Measurements from ENCODE around the gene SLC2A10.

SLC2A10 gene

GRCh38 chr20:46735436-46735835, 26.0 kb downstream of the SLC2A10 start:
- no peak for DNase-seq (ENCODE audit: low read depth in 2 of 2)

GRCh38 chr20:46739431-46740213, 30.2 kb downstream of the SLC2A10 start:
- DNase-seq (ENCODE audit: low read depth in 2 of 2): no peak

DNA sequence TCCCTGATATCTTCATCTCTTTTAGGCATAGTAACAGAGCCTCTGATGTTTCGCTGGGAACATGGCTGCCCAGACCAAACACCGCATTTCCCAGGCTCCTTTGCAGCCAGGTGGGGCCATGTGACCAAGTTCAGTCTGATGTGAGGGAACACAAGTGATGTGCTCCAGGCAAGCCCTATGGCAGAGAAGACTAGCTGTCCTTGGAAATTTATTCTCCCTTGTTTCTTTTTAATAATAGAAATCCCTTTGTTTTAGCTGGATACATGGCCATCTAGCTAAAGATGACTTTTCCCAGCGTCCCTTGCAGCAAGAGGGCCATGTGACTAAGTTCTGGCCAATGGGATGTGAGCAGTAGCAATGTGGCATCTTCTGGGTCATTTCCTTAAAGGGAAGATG, 30.8 kb downstream of the SLC2A10 start:
- no peak for DNase-seq (ENCODE audit: low read depth in 2 of 2)

GRCh38 chr20:46741924-46742668, 32.6 kb downstream of the SLC2A10 start:
- no peak for DNase-seq (ENCODE audit: low read depth in 2 of 2)

GRCh38 chr20:46742669-46743045, 33.2 kb downstream of the SLC2A10 start:
- no peak for DNase-seq (ENCODE audit: low read depth in 2 of 2)

- no peak for DNase-seq (ENCODE audit: low read depth in 2 of 2)
Observed at GRCh38 chr20:46743088-46743487, 33.6 kb downstream of the SLC2A10 start.

- no peak for DNase-seq (ENCODE audit: low read depth in 2 of 2)
Observed at GRCh38 chr20:46746956-46747526, 37.6 kb downstream of the SLC2A10 start.

GRCh38 chr20:46749147-46749546, 39.7 kb downstream of the SLC2A10 start:
- DNase-seq (ENCODE audit: low read depth in 2 of 2): no peak

DNA sequence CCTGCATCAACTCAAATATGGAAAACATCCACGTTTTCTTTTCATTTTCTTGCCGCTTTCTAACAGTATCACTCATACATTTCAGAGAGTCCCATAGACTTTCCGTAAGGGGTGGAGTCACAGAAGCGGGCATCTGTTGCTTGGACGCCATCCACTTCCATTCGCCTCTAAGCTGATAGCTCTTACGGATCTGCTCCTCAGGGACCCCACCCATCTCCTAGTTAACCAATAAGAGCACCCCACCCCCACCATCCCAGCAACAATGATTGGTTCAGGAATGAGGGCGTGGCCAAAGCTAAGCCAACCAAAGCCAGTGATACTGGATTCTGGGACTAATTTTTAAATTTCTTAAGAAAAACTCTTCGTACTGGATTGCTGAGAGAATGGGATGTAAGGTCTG, 42.4 kb downstream of the SLC2A10 start:
- no peak for DNase-seq (ENCODE audit: low read depth in 2 of 2)

- peak; percentile 34 to 56 for DNase-seq (ENCODE audit: low read depth in 2 of 2)
Observed at GRCh38 chr20:46752728-46753127, 43.3 kb downstream of the SLC2A10 start.

GRCh38 chr20:46755483-46756413, 46.3 kb downstream of the SLC2A10 start:
- DNase-seq (ENCODE audit: low read depth in 2 of 2): no peak

- DNase-seq (ENCODE audit: low read depth in 2 of 2): no peak
Observed at GRCh38 chr20:46756419-46756818, 47.0 kb downstream of the SLC2A10 start.

DNA sequence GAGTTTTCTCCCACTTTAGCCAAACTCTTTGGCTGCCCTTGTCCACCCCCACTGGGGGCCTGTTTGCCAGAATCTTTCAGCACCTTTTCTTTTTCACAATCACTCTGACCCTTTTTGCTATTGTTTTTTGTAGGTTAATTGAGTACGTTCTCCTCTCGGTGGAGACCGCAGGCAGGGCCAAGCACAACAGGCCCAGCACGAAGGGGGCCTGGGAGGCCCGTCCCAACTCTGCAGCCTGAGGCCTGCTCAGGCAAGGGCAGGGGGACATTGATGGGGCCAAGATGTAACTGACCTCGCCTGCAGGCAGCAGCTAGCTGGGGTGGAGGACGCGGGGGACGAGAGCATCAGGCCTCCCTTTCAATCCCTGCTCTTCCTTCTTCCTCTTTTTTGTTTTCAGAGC, 47.7 kb downstream of the SLC2A10 start:
- DNase-seq (ENCODE audit: low read depth in 2 of 2): no peak

- DNase-seq (ENCODE audit: low read depth in 2 of 2): peak; percentile 37 to 43
Observed at GRCh38 chr20:46757754-46758678, 48.6 kb downstream of the SLC2A10 start.

DNA sequence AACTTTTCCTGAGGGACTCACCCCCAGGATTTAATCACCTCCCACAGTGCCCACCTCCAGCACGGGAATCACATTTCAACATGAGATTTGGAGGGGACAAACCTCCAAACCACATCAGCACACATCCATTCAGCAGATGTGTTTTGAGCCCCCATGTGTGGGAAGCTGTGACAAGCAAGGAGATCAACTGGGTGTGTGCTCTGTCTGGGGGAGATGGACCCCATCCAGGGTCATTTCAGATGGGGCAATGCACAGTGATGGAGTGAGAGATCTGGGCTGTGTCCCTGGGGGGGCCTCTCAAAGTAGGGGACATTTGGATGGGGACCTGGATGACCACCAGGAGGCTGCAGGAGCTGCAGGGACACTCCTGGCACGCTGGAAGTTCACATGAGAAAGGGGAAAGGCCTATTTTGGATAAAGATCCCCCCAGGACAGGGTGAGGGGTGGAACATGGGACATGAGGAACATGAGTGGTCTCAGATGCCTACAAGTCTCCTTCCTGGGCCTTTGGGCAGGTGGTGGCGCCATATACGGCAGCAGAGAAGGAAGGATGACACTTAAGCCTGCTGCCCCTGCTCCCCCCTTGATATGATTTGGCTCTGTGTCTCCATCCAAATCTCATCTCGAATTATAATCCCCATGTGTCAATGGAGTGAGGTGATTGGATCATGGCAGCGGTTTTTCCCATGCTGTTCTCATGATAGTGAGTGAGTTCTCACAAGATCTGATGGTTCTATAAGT, 49.6 kb downstream of the SLC2A10 start:
- no peak for DNase-seq (ENCODE audit: low read depth in 2 of 2)

GRCh38 chr20:46761566-46761965, 52.1 kb downstream of the SLC2A10 start:
- no peak for DNase-seq (ENCODE audit: low read depth in 2 of 2)

- DNase-seq (ENCODE audit: low read depth in 2 of 2): no peak
Observed at GRCh38 chr20:46764068-46764467, 54.6 kb downstream of the SLC2A10 start.

- no peak for DNase-seq (ENCODE audit: low read depth in 2 of 2)
Observed at GRCh38 chr20:46765506-46766120, 56.2 kb downstream of the SLC2A10 start.

DNA sequence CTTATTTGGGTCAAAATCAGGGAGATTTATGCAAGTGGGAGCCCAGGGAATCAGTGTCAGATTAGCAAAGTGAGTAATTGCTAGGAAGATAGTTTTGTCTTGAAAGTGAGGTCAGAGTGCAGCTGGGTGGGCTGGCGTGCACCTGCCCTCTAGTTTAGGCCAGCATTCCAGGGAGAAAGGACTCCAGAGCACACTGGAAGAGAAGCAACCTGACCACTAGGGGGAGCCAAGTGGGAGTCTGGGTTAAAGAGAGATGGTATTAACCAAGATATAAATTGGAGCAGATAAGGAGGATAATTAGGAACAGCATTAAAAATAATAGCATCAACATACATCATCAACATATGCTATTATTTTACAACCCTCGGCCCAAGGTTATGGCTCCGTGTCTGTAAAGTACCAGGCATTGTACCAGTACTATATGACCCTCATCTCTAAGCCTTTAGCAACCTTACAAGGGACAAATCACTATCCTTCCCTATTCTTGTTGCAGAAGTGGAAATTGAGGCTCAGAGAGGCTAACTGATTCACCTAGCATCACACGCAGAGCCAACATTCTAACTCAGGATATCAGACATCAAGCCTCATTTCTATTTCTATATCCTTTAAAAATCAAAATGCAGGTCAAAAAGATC, 57.8 kb downstream of the SLC2A10 start:
- DNase-seq (ENCODE audit: low read depth in 2 of 2): peak in 1 of 2 donors; percentile 15

Data from stimulated activated CD4-positive, alpha-beta T cell treated with anti-CD3 and anti-CD28 coated beads, Interleukin-4, amount 100 ng/mL, for 48 hours (primary cell).